ENCODE data around the gene ZIM2.

ZIM2 gene

GRCh38 chr19:56778351-56778750 lies 62.2 kb downstream of the ZIM2 start:
- no peak for DNase-seq

DNA sequence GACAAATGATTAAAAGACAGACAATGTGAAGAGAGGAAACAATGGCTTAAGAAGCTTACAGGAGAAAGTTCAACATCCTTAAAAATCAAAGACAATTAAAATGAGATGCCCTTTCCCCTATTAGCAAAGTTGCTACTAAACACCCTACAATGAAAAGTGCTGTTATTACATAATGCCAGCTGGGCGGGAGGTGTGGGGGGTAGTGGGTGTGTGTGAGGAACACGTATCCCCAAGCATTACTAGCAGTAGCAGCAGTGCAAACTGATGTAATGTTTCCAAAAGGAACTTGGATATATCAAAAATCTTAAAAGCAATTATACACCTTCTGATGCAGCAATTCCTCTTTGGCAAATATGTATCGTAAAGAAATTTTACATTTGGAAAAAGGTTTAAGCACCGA lies 70.9 kb downstream of the ZIM2 start:
- no peak for DNase-seq

GRCh38 chr19:56765137-56765536 lies 75.4 kb downstream of the ZIM2 start:
- DNase-seq = no peak

DNA sequence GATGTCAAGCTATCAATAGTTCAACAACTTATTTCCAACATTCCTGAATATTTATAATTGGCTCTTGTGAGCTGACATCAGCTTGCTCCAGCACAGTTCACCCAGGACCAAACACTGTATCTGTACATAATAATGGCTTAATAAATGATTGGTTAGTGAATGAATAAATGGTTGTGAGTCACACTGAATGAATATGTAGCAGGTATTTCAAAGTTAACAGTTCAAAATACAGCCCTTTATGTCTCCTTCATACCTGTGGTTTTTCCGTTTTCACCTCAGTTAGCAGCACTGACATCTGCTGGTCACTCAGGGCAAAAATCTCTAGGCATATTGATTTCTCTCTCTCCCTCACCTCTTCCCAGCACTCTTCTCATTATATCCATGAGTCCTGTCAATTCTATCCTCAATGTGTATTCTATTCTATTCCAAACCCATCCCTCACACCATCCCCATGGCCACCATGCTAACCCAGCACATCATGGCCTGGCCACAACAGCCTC lies 76.3 kb downstream of the ZIM2 start:
- no peak for DNase-seq

- no peak for DNase-seq
Observed at GRCh38 chr19:56760842-56761241, 79.7 kb downstream of the ZIM2 start.

- DNase-seq = no peak
Observed at GRCh38 chr19:56759531-56759930, 81.0 kb downstream of the ZIM2 start.

GRCh38 chr19:56751078-56751489 lies 89.4 kb downstream of the ZIM2 start:
- DNase-seq = no peak

- DNase-seq = no peak
Observed at GRCh38 chr19:56750658-56751057, 89.9 kb downstream of the ZIM2 start.

DNA sequence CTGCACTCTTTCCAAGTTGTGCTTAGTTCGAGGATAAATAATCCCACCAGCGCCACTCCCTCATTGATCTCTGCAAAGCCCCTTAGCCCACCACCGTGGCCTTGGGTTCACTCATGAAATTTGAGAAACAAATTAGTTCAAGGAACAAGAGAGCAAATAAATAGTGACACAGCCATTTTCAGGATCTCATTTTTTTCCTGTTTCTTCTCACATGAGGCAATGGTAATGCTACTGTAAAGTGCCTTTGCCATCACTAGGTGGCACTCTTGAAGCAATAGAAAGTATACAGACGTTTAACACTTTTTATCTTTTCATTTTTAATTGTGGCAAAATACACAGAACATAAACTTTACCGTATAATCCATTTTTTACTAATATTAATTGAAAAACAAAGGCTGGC lies 92.1 kb downstream of the ZIM2 start:
- DNase-seq = no peak

- no peak for DNase-seq
Observed at GRCh38 chr19:56746367-56746766, 94.2 kb downstream of the ZIM2 start.

DNA sequence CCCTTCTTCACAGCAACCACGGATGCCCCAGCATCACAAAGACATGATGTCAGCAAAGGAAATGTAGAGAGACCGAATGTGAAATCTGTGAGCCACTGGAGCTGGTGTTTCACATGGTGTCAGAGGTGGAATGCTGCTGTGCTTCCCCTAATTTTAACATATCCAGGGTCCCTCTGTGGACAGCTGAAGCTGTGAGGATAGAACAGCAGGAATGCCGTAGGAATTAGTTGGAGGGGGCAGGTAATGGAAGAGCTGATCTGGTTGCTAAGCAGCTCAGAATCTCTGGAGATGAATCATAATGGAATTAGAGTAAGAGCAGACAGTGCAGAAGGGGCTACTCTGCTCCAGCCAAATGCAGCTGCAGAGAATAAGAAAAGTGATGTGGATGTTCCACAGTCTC lies 100.0 kb downstream of the ZIM2 start:
- DNase-seq = no peak

- no peak for DNase-seq
Observed at GRCh38 chr19:56736571-56736970, 104.0 kb downstream of the ZIM2 start.

DNA sequence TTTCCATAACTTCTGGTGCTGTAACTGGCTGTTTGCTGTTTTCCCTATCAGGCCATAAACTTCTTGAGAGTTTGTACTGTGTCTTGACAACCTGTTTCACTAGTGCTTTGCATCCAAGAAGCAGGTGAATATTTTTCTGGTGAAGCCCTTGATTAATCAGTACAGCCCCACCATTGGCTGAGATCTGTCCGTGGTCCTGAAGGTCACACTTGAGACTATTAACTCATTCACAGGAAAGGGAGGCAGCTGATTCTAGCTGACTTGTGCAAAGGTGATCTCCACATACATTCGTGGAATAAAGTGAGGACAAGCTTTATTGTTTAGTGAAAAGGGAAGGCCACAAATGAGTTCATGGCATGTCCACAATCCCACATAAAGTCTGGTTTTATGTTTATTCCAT lies 107.5 kb downstream of the ZIM2 start:
- DNase-seq = no peak

DNA sequence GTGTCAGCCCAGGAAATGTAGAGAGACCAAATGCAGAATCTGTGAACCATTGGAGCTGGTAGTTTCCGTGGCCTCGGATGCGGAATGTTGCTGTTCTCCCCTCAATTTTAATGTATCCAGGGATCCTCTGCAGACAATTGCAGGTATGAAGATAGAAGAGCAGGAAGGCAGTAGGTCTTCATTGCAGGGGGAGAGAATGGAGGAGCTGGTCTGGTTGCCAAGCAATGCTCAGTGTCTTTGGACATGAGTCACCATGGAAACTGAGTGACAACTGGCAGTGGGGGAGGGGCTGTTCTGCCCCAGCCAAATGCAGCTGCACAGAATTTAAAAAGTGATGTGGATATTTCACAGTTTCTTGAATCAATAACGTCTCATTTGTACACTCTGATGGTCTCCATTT lies 112.8 kb downstream of the ZIM2 start:
- no peak for DNase-seq

DNA sequence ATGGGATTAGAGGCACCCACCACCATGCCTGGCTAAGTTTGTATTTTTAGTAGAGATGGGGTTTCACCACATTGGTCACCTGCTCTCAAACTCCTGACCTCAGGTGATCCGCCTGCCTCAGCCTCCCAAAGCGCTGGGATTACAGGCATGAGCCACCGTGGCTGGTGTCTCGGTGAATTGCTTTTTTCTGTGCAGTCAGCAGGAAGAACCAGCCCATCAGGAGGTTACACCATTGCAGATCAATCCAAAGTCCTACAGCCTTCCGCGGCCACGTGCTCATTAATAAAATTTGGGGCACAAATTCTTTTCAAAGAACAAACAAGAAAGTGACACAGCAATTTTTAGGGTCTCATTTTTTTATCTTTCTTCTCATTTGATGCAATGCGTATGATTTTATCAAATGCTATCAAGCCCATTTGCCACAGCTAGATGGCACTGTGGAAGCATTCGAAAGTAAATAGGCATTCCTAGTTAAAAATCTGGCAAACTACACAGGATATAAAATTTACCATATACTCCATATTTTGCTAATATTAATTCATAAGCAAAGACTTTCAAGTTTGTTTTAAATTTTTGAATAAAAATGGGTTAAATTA lies 114.6 kb downstream of the ZIM2 start:
- no peak for DNase-seq

All from amniotic stem cell (primary cell).